ENCODE measurements around the gene MEIOSIN.
A peak's percentile ranks its signal among the peaks of the same experiment; 100 is the strongest.

Gene MEIOSIN

DNA sequence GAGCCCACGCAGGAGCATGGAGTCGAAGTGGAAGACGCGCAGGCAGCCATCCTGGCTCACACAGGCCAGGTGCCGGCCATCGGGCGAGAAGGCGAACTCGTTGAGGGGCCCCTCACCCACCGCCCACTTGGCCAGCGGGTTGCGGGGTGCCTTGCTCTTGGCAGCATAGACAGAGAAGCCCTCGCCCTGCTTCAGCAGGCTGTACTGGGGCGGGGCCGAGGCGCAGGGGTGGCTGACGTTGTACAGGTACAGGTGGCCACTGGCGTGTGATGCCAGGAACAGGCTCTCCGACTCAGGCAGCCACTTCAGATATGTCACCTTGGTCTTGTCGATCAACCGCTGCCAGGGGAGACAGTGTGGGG, 53.3 kb downstream of the MEIOSIN start:
- DNase-seq (ENCODE audit: low read depth) = no peak
- no peak for TF ChIP-seq CTCF (IDR thresholded peaks at IDR 0.05; ENCODE audit: low read length, missing control alignments)
- H3K4me3 ChIP-seq (replicated peaks; ENCODE audit: low read depth, low read length) = no peak overlapping the region

GRCh38 chr19:45789035-45789786, 56.0 kb downstream of the MEIOSIN start:
- no peak overlapping the region for H3K4me3 ChIP-seq (replicated peaks; ENCODE audit: low read depth, low read length)
- no peak for TF ChIP-seq CTCF (IDR thresholded peaks at IDR 0.05; ENCODE audit: low read length, missing control alignments)
- DNase-seq (ENCODE audit: low read depth) = no peak

DNA sequence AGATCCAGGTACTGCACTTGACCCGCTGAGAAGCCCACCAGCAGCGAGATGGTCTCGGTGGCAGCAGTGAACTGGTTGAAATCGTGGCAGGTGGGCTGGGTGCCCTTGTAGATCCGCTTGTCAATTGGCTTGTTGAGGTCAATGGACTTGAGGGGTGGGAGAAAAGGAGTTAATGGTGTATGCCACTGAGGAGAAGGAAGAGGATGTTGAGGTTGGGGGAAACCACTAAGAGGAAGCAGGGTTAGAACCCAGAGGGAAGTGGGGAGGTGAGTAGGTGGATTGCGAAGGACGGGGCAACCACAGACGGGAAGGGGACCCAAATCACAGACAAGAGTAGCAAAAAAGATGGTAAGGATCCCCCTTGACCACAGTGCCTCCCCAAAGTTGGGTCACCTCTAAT, 57.7 kb downstream of the MEIOSIN start:
- peak overlapping the region; percentile 92 for H3K4me3 ChIP-seq (replicated peaks; ENCODE audit: low read depth, low read length)
- no peak for TF ChIP-seq CTCF (IDR thresholded peaks at IDR 0.05; ENCODE audit: low read length, missing control alignments)
- no peak for DNase-seq (ENCODE audit: low read depth)

GRCh38 chr19:45791744-45792469, 58.7 kb downstream of the MEIOSIN start:
- peak overlapping the region; percentile 92 for H3K4me3 ChIP-seq (replicated peaks; ENCODE audit: low read depth, low read length)
- DNase-seq (ENCODE audit: low read depth) = no peak
- TF ChIP-seq CTCF (IDR thresholded peaks at IDR 0.05; ENCODE audit: low read length, missing control alignments) = no peak

DNA sequence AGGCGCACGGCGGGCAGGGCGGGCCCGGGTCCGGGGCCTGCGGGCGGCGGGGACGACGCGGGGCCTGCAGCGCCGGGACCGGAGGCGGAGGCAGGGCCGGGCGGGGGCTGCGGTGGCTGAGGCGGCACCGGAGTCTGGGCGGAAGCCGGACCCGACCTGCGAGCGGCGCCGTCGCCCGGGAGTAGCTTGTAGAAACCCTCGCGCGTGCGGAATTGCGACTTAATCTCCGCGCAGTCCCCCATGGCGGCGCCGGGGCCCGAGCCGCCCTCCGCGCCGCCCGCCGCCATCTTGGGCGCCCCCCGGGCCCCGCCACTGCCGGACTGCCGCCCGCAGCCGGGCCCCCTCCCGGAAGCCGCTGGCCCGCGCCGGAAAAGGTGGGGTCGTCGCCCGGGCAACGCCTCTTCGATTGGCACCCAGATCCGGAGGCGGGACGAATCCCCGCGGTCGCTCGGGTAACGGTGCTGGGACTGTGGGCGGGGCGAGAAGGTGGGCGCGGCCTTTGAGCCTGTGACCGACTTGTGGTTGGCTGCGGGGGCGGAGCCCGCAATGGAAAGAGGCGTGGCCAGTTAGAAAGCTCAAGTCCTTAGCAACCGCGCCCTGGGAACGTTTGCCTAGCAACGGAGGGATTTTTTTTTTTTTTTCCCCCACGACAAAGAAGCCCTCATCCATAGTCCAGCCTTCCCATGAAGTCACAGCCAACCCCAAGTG, 59.4 kb downstream of the MEIOSIN start, which contains the start of gene DMWD:
Gene DMWD, minus strand, starts transcription at position 376 of the 708 bp plus-strand sequence. Its CDS starts 89 bp downstream, at position 287.
- H3K4me3 ChIP-seq (replicated peaks; ENCODE audit: low read depth, low read length) = peak within 1 kb of the TSS; percentile 92
- no peak for TF ChIP-seq CTCF (IDR thresholded peaks at IDR 0.05; ENCODE audit: low read length, missing control alignments)
- DNase-seq (ENCODE audit: low read depth) = peak; percentile 99

GRCh38 chr19:45793178-45793564, 59.9 kb downstream of the MEIOSIN start:
- peak overlapping the region; percentile 13 for H3K4me3 ChIP-seq (replicated peaks; ENCODE audit: low read depth, low read length)
- no peak for TF ChIP-seq CTCF (IDR thresholded peaks at IDR 0.05; ENCODE audit: low read length, missing control alignments)
- no peak for DNase-seq (ENCODE audit: low read depth)
